Head of caudate nucleus (tissue), 42 donors: ENCODE data around the gene SLC35F3.
"Not testable (repeated sequence)": the region's sequence is repeated elsewhere in the genome, so short reads cannot be mapped to it uniquely, and the experiment has no call there.

Experiments
- DNase-seq, 42 donors: peaks; one replicate each; pipeline versions ENCODE4 v3.0.0 to v3.0.0-alpha.2; 2020 to 2021; ENCODE audit warnings: mixed read lengths in 7 of 42
- intact Hi-C: fragments of 100-400 bp; cut with DNase I; formaldehyde crosslinking; loops from one replicate; pipeline ENCODE4 v1.15.0; 2022

The SLC35F3 gene

GRCh38 chr1:234201600-234201999, 297.1 kb downstream of the SLC35F3 start:
- intact Hi-C loops = no loop called here

DNA sequence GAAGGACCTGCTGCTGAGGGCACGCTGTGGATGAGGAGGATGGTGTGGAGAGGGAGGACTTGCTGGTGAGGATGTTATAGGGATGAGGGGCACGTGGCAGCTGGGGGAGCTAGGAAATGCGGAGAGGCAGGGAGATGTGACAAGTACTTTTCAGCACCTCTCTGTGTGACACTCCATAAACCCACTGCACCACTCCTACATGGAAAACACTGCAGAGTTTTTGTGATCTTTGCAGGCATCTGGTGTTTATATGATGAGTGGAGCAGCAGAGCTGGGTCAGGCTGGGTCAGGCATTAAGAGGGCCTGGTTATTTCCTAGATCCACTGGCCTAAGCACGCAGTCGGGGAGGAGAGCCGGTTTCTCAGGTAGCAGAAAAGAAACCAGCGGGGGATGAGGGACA, 301.5 kb downstream of the SLC35F3 start:
- intact Hi-C loops = no loop called here
- DNase-seq = peak in 11 of 42 donors; percentile 24 to 70 (median 50)

More at GRCh38 chr1:234201600-234201999, 297.1 kb downstream of the SLC35F3 start:
- peak in 1 of 42 donors; percentile 21 for DNase-seq

- intact Hi-C loops = no loop called here
- DNase-seq = no peak
Measured at GRCh38 chr1:234206651-234207284, 302.3 kb downstream of the SLC35F3 start.

- intact Hi-C loops = no loop called here
- no peak for DNase-seq
Measured at GRCh38 chr1:234208351-234208750, 303.9 kb downstream of the SLC35F3 start.

DNA sequence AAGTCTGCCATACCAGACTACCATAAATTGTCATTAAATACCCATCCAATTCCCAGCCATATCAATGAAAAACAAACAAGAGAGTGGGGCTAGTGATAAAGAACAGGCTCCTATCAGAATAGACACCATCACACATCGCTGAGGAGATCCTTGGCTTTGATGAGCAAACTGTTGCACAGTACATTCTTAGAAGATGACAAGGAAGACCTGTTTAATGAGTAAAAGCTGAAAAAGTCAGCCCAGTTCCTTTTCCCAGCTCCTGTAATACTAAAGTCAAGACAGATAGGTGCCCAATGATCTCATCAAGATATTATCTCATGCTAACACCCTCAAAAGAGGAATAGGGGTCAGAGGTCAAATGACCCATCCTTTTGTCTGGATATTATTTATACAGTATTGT, 304.3 kb downstream of the SLC35F3 start:
- intact Hi-C loops = no loop called here
- DNase-seq = no peak

- DNase-seq, intact Hi-C loops: not testable (repeated sequence)
Measured at GRCh38 chr1:234210429-234210828, 306.0 kb downstream of the SLC35F3 start.

- DNase-seq, intact Hi-C loops: not testable (repeated sequence)
Measured at GRCh38 chr1:234211855-234212254, 307.4 kb downstream of the SLC35F3 start.

- intact Hi-C loops = no loop called here
- peak in 10 of 42 donors; percentile 40 to 73 (median 48) for DNase-seq
Measured at GRCh38 chr1:234212764-234213657, 308.5 kb downstream of the SLC35F3 start.

- intact Hi-C loops = no loop called here
- DNase-seq = no peak
Measured at GRCh38 chr1:234213658-234214128, 309.2 kb downstream of the SLC35F3 start.

GRCh38 chr1:234214129-234214910, 309.8 kb downstream of the SLC35F3 start:
- intact Hi-C loops = no loop called here
- DNase-seq = peak; percentile 47 to 93 (median 77)

DNA sequence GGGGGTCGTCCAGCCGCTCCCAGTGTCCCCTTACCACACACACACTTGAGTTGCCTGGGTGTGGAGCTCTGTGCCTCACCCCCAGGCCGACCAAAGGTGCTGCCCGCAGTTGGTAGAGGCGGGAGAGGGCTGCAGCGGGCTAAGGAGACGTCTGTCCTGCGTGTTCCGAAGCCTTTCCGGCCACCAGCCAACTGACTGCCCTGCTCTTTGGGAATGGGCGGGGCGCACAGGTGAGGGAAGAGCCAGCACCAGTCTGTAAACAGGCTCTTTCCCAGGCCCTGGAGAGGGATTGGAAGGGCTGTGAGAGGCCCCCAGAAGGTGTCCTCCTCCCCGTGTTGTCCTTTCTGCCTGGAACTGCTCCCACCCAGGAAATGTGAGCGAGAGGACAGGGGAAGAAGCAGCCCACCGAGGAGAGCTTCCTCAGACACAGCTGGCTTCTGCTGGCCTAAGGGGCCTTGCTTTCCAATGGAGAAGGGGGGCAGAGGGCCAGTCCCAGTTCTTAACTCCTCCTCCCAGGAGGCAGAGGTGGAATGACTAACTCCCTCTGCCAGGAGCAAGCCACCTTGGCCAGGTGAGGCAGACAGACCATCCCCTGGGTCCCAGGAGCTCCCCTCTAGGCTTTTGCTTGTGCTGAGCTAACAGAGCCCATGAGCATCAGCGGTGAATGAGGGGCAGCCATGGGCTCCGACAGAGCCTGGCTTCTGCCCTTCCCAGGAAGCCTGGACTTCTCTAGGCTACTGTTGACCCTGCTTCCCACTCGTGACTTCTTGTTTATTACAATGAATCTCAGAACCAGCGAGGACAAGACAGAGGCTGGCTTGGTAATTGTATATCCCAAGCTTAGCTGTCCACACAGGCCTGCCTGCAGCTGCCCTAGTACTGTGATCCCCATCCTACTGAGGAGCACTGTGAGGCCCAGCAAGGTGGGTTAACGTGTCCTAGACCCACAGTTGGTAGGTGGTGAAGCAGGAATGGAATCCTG, 310.7 kb downstream of the SLC35F3 start:
- intact Hi-C loops = no loop called here
- no peak for DNase-seq

- DNase-seq = no peak
- intact Hi-C loops = no loop called here
Measured at GRCh38 chr1:234216116-234216703, 311.7 kb downstream of the SLC35F3 start.

- DNase-seq = peak in 2 of 42 donors; percentile 51 to 62
- intact Hi-C loops = no loop called here
Measured at GRCh38 chr1:234217316-234217840, 312.9 kb downstream of the SLC35F3 start.

GRCh38 chr1:234218078-234218477, 313.6 kb downstream of the SLC35F3 start:
- intact Hi-C loops = no loop called here
- no peak for DNase-seq

DNA sequence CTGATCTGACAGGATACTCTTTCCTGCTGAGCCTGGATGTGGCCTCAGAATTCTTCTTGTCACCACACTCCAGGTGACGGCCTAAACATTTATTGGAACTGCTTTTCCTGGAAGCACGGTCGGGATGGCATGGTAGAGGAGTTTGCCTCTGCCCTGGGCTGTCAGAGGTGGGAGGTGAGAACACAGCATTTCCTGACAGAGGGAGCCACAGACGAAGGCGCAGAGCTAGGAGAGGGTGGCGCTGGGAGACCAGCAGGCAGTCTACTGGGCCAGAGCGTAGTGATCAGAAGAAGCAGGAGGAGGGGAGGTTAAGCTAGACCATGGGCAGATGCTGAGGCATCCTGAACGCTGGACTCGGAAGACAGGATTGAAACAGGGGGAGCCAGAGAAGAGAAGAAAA, 315.2 kb downstream of the SLC35F3 start:
- intact Hi-C loops = no loop called here
- DNase-seq = no peak

DNA sequence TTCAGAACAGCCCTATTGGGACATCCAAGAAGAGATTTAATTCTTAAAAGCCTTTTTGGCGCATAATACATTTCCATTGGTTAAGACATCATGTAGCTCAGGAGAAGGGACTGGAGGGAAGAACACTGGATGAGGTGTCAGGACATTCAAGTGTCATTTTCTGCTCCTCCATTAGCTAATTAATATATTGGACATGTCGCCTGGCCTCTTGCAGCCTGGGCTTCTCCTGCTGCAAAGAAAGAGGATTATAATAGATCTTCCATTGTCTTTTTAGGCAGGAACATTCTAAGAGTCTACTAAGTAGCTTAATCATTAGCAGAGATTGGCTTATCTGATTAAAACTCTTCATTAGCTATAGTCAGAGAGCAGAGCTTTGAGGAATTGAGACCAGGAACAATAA, 317.1 kb downstream of the SLC35F3 start:
- no peak for DNase-seq
- intact Hi-C loops = no loop called here

DNA sequence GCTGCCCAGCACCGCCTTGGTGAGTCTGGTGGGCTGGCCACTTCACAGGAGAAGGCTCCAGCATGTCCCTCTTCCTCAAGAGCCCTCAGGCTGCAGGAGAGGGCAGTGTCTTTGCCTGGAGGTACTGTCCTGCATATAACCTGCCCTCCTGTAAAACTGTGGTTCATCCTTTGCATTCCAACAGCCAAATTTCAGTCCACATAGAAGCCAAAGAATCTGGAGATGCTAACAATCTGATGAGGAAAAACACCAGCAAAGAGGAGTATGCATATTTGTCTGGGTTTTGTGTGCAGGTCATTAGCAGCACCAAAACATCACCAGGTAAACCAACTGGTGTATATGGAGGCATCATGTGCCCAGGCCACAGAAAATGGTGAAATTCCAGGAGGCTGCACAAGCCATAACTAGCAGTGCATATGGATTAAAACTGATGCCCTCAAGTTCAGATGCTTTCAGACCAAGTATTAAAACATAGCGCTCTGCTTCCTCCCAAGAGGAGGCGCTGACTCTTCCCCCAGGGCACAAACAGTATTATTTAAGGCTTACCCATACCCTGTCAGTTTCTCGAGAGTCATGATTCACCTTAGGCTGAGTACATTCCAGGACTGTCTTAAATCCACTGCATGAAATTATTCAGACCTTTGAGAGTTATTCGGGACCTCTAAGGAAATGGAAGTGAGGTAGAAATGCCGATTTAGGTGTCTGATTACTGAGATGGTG, 318.2 kb downstream of the SLC35F3 start:
- DNase-seq = peak in 1 of 42 donors; percentile 38
- intact Hi-C loops = no loop called here
